ENCODE data around the gene FABP1. TPM values are rescaled to one million over a fixed set of nuclear protein-coding genes. Genes with fewer than 3 reads are reported as not detected.

FABP1 gene
- polyA plus RNA-seq, 10 donors = 0.21 to 3.3 (median 0.40) TPM; not detected in 2

DNA sequence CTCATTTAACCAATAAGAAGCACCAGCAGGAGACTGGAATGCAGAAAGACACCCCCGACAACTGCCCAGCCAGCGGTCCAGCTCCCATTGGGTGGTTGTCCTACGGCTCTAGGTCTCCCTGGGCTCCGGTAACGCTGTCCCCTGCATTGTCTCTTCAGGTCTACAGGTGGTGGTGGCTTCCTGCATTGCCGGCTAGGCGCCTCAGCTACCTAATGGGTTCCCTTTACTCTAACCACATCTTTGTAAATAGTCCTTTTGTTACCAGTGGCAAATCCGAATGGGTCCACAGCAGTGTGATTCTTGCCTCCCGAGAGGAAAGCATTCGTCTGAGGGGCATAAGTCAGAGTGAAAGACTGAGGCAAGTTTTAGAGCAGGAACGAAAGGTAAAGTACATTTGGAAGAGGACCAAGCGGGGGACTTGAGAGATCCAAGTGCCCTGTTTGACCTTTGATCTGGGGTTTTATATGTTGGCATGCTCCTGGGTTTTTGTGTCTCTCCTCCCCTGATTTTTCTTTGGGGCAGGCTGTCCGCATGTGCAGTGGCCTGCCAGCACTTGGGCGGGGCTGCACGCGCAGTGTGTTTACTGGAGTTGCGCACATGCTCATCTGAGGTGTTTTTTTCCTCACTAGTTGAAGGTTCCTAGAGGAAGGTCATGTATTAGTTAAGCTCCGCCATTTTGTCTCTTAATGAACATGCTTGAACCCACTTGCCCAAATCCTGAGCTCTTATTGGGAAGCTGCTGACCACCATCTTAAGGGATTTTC lies 11.0 kb downstream of the FABP1 start:
- DNase-seq = no peak

GRCh38 chr2:88115825-88116518 lies 11.9 kb downstream of the FABP1 start:
- no peak for DNase-seq

- peak; percentile 35 to 85 (median 58) for DNase-seq
These were observed 13.0 kb downstream of the FABP1 start for GRCh38 chr2:88114889-88115288.

- DNase-seq = no peak
These were observed 14.8 kb downstream of the FABP1 start for GRCh38 chr2:88113069-88113468.

GRCh38 chr2:88110830-88111229 lies 17.0 kb downstream of the FABP1 start:
- no peak for DNase-seq

- no peak for DNase-seq
These were observed 19.1 kb downstream of the FABP1 start for GRCh38 chr2:88108796-88109195.

GRCh38 chr2:88100489-88100858 lies 27.4 kb downstream of the FABP1 start:
- DNase-seq = peak in 2 of 3 donors; percentile 20 to 38

DNA sequence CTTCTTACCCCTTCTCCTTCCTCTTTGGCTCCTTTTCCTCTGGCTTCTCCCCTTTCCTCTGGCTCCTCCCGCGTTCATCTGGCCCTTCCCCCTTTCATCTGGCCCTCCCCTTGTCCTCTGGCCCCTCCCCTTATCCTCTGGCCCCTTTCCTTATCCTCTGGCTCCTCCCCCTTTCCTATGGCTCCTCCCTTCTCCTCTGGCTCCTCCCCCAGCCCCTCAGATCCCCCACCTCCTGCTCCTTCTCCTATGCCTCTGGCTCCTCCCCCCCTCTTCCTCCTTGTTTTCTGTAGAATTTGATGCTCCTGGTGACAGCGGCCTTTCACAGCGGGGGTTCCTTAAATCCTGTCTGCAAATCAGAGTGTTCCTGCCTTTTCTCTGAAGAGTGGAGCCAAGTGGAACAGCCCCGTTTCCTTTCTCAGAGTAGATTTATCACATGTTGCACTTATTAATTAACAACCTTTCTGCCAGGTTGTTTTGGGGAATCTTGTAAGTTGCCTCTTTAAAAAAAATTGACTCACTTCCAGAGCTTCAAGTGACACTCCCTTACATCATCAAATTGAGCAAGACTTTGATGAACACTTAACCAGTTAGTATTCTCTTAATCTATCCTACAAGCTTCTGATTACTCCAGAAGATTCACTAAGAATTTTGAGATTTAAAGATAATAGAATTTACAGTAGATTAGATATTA lies 27.9 kb downstream of the FABP1 start:
- no peak for DNase-seq

DNA sequence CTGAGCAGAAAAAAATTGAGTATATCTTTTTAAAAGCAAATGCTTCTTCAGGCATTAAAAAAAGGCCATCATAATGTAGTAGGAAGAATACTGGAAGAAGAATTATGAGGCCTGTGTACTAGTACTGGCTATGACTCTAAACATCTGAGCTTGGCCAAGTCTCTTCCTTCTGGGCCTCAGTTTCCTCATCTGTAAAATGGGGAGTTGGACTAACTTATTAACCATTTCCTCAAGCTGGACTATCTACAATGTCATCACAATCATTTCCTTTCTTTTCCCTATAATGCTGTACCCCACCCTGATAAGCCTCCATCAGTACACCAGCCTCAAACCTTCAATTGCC lies 29.3 kb downstream of the FABP1 start:
- DNase-seq = no peak

DNA sequence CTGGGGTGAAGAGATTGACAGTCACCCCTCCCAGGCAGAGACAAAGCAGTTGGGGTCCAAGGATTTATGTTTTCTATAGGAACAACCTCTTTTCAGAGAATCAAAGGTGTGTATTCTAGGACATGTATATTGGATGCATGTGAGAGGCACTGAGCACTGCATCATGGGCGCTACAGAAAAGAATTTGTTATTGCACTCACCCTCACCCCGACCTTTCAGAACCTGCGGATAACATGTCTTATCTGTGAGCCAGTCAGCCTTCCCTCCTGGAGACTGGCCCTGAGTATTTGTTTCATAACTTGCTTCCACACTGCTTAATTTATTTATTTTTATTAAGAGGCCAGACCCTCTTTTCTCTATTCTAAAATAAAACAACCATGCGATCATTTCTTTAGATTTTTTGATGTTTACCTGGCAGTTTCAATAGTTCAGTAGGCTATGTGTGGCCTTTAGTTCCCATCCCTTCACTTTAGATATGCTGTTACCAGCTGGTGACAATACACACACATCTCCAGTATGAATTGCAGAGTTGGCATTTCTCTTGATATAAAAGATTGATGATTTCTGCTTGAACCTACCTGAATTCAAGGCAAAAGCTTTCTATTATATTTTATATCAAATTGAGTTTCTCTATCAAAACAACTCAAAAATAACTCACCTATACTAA lies 29.8 kb downstream of the FABP1 start:
- DNase-seq = no peak

GRCh38 chr2:88097192-88097591 lies 30.7 kb downstream of the FABP1 start:
- DNase-seq = no peak

DNA sequence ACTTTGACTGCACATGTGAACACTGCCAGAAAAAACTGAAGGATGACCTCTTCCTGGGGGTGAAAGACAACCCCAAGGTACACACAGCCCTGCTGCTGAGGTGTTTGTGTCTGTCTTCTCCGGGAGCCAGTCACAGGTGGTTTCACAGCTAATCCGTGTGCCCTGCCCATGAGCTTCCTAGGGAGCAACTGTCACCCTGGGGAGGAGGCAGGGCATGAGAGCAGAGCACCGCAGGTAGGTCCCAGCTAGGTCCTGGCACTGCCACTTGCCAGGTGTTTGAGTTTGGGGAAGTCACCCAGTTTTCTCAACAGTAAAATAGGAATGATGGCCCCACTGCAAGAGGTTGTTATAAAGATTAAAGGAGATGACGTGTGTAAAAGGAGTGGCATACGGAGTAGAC lies 31.2 kb downstream of the FABP1 start:
- DNase-seq = no peak

DNA sequence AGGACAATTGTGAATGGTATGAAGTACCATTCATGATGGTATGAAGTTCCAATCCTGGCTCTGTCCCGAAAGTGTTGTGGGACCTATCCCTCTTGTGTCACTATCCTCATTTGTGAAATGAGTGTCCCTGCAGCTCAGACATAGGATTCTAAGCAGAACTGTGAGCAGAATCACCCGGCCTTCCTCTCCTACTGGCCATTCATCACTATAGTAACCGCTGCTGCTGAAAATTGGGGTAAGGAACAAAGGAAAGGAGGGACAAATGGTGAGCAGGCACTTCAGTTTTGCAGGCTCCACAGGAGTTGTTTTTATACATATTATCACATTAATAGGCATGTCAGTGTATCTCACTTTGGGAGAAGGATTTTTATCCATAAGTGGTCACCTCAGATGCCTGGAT lies 32.8 kb downstream of the FABP1 start:
- no peak for DNase-seq

DNA sequence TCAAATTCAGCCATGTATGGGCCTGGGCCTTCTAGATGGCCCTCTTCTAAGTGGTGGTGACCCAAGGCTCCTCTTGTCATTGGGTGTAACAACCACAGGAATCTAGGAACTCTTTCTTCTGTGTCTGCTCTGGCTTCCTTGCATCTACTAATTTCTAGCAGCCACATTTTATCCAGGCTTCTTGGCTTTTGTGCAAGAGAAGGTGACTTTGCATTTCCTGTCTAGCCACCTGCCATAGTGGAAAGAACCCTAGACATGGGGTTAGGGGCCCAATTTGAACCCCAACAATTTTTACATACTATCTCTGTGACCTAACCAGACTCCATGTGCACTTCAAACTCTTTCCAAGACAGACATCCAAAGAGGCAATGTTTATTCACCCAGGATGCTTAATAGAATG lies 35.1 kb downstream of the FABP1 start:
- DNase-seq = no peak

DNA sequence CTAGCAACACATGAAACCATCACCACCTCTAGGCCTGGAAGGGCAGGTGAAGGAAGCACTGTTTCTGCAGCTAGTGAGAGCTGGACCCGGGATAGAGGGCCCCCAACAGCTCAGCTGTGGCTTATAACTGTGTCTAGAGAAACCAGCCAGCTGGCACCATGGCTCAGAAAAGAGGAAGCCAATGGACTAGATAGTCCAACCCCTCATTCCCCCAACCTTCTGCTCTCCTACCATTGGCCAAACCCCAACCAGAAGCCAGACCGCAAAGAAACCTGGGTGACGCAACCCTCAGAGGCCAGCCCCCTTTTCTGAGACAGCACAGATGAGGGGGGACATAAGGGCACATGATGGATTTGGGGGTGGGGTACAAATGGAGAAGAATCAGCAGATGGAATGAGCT lies 35.9 kb downstream of the FABP1 start:
- no peak for DNase-seq

GRCh38 chr2:88090446-88091283 lies 37.2 kb downstream of the FABP1 start:
- DNase-seq = no peak

DNA sequence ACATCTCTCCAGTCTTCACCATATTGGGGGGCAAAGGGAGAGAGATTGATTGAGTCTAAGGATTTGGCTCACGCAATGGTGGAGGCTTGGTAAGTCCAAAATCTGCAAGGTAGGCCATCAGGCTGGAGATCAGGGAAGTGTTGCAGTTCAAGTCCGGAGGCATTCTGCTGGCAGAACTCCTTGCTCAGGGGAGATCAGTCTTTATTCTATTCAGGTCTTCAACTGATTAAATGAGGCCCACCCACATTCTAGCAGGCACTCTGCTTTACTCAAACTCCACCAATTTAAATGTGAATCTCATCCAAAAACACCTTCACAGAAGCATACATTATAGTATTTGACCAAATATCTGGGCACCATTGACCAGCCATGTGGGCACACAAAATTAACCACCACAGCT lies 38.9 kb downstream of the FABP1 start:
- no peak for DNase-seq

GRCh38 chr2:88087763-88088162 lies 40.1 kb downstream of the FABP1 start:
- no peak for DNase-seq

- no peak for DNase-seq
These were observed 40.8 kb downstream of the FABP1 start for GRCh38 chr2:88087073-88087472.

DNA sequence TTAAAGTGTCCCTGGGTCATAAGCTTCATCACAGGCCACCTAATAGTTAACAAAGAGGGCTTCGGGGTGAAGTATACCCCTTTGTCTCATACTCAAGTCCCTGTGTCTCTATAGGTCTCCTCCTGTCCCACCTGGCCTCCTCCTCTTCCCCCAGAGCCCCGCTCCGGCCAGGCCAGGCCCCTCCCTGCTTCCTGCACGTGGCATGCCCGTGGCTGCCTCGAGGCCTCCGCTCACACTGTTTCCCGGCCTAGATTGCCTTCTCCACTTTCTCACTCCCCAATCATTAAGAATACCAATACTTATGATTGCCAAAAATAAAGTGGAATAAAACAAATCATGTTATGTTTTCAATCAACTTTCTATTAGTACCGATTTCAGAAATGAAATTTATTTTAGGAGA lies 41.5 kb downstream of the FABP1 start:
- DNase-seq = no peak

- DNase-seq = no peak
These were observed 42.3 kb downstream of the FABP1 start for GRCh38 chr2:88085602-88086001.

- no peak for DNase-seq
These were observed 42.8 kb downstream of the FABP1 start for GRCh38 chr2:88085099-88085498.

All from muscle of back (tissue), 11 donors.